Ishikawa (cell line): Measurements from ENCODE around the gene KLHDC8A.

Experiments
- CEBPB ChIP-seq: IDR thresholded peaks from 2 replicates; pipeline ENCODE4 v1.6.1; 2012
- EP300 ChIP-seq: IDR thresholded peaks from 2 replicates; pipeline ENCODE4 v1.6.1; 2012; ENCODE audit warnings: borderline replicate concordance
- FOXM1 ChIP-seq: IDR thresholded peaks from 2 replicates; pipeline ENCODE4 v1.6.1; 2012; ENCODE audit warnings: low read depth, borderline replicate concordance
- RAD21 ChIP-seq: IDR thresholded peaks from 2 replicates; pipeline ENCODE4 v1.6.1; 2012; ENCODE audit warnings: low read depth
- TAF1 ChIP-seq: IDR thresholded peaks from 2 replicates; pipeline ENCODE4 v1.6.1; 2012; ENCODE audit warnings: low read depth, mild to moderate bottlenecking
- TEAD4 ChIP-seq: IDR thresholded peaks from 2 replicates; pipeline ENCODE4 v1.6.1; 2012

DNA sequence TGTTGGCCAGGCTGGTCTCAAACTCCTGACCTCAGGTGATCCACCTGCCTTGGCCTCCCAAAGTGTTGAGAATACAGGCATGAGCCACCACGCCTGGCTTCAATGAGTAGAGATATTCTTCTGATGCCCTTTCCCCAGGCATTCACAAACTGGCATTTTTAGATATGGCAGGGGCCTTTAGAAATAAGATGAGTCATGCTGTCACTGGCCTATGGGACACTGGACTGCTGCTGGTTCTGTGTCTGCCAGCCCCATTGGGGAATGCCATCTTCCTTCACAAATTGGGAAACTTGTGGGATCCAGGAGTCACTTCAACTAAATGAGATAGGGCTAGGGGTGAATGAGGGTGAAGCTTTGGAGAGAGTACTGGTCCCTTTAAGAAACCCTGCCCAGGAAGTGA, 16.0 kb downstream of the KLHDC8A start:
- TF ChIP-seq RAD21 (no peak), CEBPB (no peak), TEAD4 (no peak), EP300 (no peak), FOXM1 (no peak), TAF1 (no peak)
